Measurements from ENCODE around the gene MLLT6.

GRCh38 chr17:38712593-38712992 lies 7.5 kb downstream of the MLLT6 start:
- TF ChIP-seq CTCF (IDR thresholded peaks at IDR 0.05) (no peak), POLR2A (IDR thresholded peaks at IDR 0.05) (no peak)
